HepG2 (cell line): ENCODE results near the gene FGFR1OP2. TPM values are rescaled to one million over a fixed set of nuclear protein-coding genes. Genes with fewer than 3 reads are reported as not detected.

Experiments
- ATAC-seq: fragments of 200-7000 bp; cut with Tn5 transposase; 3 replicates; pipeline ENCODE4 v1.9.1; 2020; ENCODE audit warnings: mild to moderate bottlenecking, moderate library complexity
- BruUV-seq: library from RNA; stranded (reverse); fragments of 400-500 nt; replicated peaks from 2 replicates; lab custom pipeline; 2021; lab: Mats Ljungman, UMichigan
- CTCF ChIA-PET: fragments of 300-600 bp; formaldehyde crosslinking; extraction: SDS; loops from one replicate; lab custom pipeline; 2021; ENCODE audit warnings: low total read pairs, inconsistent platforms, low intra/inter-chr PET ratio; lab: Yijun Ruan, JAX
- POLR2A ChIA-PET: fragments of 350-600 bp; sonication (Branson Sonifier 250); formaldehyde crosslinking; loops from one replicate; lab custom pipeline; 2020; ENCODE audit warnings: antibody characterized with exemption, inconsistent platforms; lab: Yijun Ruan, JAX
- DNase-seq: peaks from one replicate; pipeline ENCODE4 v3.0.0-alpha.2; 2015; ENCODE audit warnings: low spot score
- FAIRE-seq: peaks from 3 replicates; lab custom pipeline; 2011; peaks lifted over from hg19 to GRCh38; lab: Jason Lieb, UNC
- H2AFZ ChIP-seq: one replicate; pipeline ENCODE4 v1.6.1; 2011; ENCODE audit warnings: low read length, inconsistent platforms
- H3K27ac ChIP-seq: fragments of 300-600 bp; 3 replicates; pipeline ENCODE4 v1.8.0; 2011; ENCODE audit warnings: mixed run types, mild to moderate bottlenecking, mixed read lengths, low read length, inconsistent platforms; ENCODE audit not compliant: insufficient read depth; ENCODE audit errors: extremely low read length
- H3K27me3 ChIP-seq, 2 experiments: fragments of 200-600 bp in 1 of 2; 2 replicates in 1 of 2; 3 replicates in 1 of 2; pipeline versions ENCODE4 v1.6.0 to v1.8.0; 2011; ENCODE audit warnings: low read length in 2 of 2, mild to moderate bottlenecking in 2 of 2, moderate library complexity in 2 of 2, inconsistent platforms in 1 of 2; ENCODE audit not compliant: insufficient read depth in 2 of 2, control insufficient read depth in 1 of 2
- H3K36me3 ChIP-seq, 2 experiments: fragments of 200-600 bp in 1 of 2; replicated peaks in 1 of 2; 2 replicates in 1 of 2; 3 replicates in 1 of 2; pipeline versions ENCODE4 v1.5.1 to v1.8.0; 2011; ENCODE audit warnings: low read length in 2 of 2, inconsistent platforms in 1 of 2; ENCODE audit not compliant: insufficient read depth in 2 of 2, control insufficient read depth in 1 of 2
- H3K4me1 ChIP-seq: 2 replicates; pipeline ENCODE4 v1.5.1; 2012; ENCODE audit warnings: low read length, inconsistent platforms; ENCODE audit not compliant: insufficient read depth
- H3K4me2 ChIP-seq: 2 replicates; pipeline ENCODE4 v1.6.0; 2011; ENCODE audit warnings: low read depth, low read length, inconsistent platforms
- H3K4me3 ChIP-seq, 3 experiments: fragments of 200-600 bp in 1 of 3; sonication (generic), shearing (Covaris generic) in 1 of 3; replicated peaks in 1 of 3; 2 replicates each; pipeline ENCODE4 v1.5.1; 2011 to 2016; ENCODE audit warnings: low read length in 3 of 3, inconsistent platforms in 2 of 3, low read depth in 2 of 3, mild to moderate bottlenecking in 2 of 3, control low read depth in 1 of 3, mixed read lengths in 1 of 3; ENCODE audit not compliant: insufficient read depth in 1 of 3
- H3K79me2 ChIP-seq: one replicate; pipeline ENCODE4 v1.6.1; 2011; ENCODE audit warnings: low read length, inconsistent platforms; ENCODE audit not compliant: insufficient read depth
- H3K9ac ChIP-seq: 2 replicates; pipeline ENCODE4 v1.6.0; 2011; ENCODE audit warnings: mild to moderate bottlenecking, low read depth, low read length, inconsistent platforms; ENCODE audit not compliant: insufficient read depth
- H3K9me3 ChIP-seq: 2 replicates; pipeline ENCODE4 v1.5.1; 2012; ENCODE audit warnings: mild to moderate bottlenecking, low read length
- H4K20me1 ChIP-seq: 2 replicates; pipeline ENCODE4 v1.6.0; 2011; ENCODE audit warnings: inconsistent platforms, mild to moderate bottlenecking, low read length, moderate library complexity; ENCODE audit not compliant: insufficient read depth
- HDAC2 ChIP-seq: sonication (generic); formaldehyde crosslinking; IDR thresholded peaks from 2 replicates; pipeline ENCODE4 v1.4.0; 2020; ENCODE audit warnings: missing genetic modification reagents
- IKZF1 ChIP-seq: fragments of 450-650 bp; IDR thresholded peaks from 2 replicates; pipeline ENCODE4 v1.7.1; 2016
- NFATC3 ChIP-seq: sonication (generic); formaldehyde crosslinking; IDR thresholded peaks from 2 replicates; pipeline ENCODE4 v1.5.1; 2020; ENCODE audit warnings: mild to moderate bottlenecking, missing genetic modification reagents
- PHF20 ChIP-seq: sonication (generic); formaldehyde crosslinking; IDR thresholded peaks from 2 replicates; pipeline ENCODE4 v1.5.0; 2020; ENCODE audit warnings: mild to moderate bottlenecking, missing genetic modification reagents
- REL ChIP-seq: sonication (generic); formaldehyde crosslinking; conservative IDR thresholded peaks from 2 replicates; pipeline ENCODE4 v1.8.0; 2022; ENCODE audit warnings: mild to moderate bottlenecking, missing genetic modification reagents, moderate library complexity
- SNAI1 ChIP-seq: sonication (generic); formaldehyde crosslinking; IDR thresholded peaks from 2 replicates; pipeline ENCODE4 v1.5.0; 2020; ENCODE audit warnings: mild to moderate bottlenecking, missing genetic modification reagents, borderline replicate concordance
- ZBTB7B ChIP-seq: sonication (generic); formaldehyde crosslinking; IDR thresholded peaks from 2 replicates; pipeline ENCODE4 v1.4.0; 2020; ENCODE audit warnings: missing genetic modification reagents
- ZFP36L1 ChIP-seq: sonication (generic); formaldehyde crosslinking; IDR thresholded peaks from 2 replicates; pipeline ENCODE4 v1.8.0; 2022; ENCODE audit warnings: mild to moderate bottlenecking, missing genetic modification reagents, moderate library complexity
- ZNF20 ChIP-seq: sonication (generic); formaldehyde crosslinking; IDR thresholded peaks from 2 replicates; pipeline ENCODE4 v1.4.0; 2020; ENCODE audit warnings: mild to moderate bottlenecking, moderate library complexity, missing genetic modification reagents
- ZNF558 ChIP-seq: sonication (generic); formaldehyde crosslinking; IDR thresholded peaks from 2 replicates; pipeline ENCODE4 v1.9.0; 2022; ENCODE audit warnings: mild to moderate bottlenecking, missing genetic modification reagents, borderline replicate concordance
- WGBS: methylation state at CpG from one replicate; pipeline ENCODE4 v1.1.6; 2017; ENCODE audit warnings: low lambda C conversion rate; 5-methylcytosine and 5-hydroxymethylcytosine counted together
- in situ Hi-C: cut with HindIII; loops from 2 replicates; pipeline ENCODE4 v1.10.0; 2017; ENCODE audit warnings: low pct_unique_long_range_greater_than_20kb; ENCODE audit not compliant: extremely low pct_ligation_motif_present
- intact Hi-C: fragments of 100-400 bp; cut with micrococcal nuclease; formaldehyde crosslinking; loops from one replicate; pipeline ENCODE4 v1.10.0; 2022; ENCODE audit not compliant: unreplicated experiment
- polyA plus RNA-seq, 8 experiments: library from polyadenylated mRNA; depleted of rRNA in 3 of 8; stranded (reverse) in 7 of 8; unstranded in 1 of 8; fragments of >200 nt; fragmentation: Illumina TruSeq in 4 of 8; extraction: Trizol in 4 of 8; gene quantifications; 2 replicates each; pipeline versions ENCODE4 v1.2.1 to v1.2.3, GENCODE V29; 2011 to 2016; ENCODE audit warnings: low read depth in 4 of 8, missing spikeins in 1 of 8, mixed read lengths in 1 of 8; ENCODE audit not compliant: insufficient read depth in 1 of 8
- total RNA-seq, 5 experiments: library from RNA; depleted of rRNA; stranded (reverse); fragments of >200 nt; fragmentation: Illumina TruSeq; extraction: Trizol; gene quantifications; 2 replicates each; pipeline ENCODE4 v1.2.3, GENCODE V29; 2016; ENCODE audit warnings: low read depth in 1 of 5
- TF ChIP-seq, protein P1 (sequence below): sonication (generic); formaldehyde crosslinking; IDR thresholded peaks from 2 replicates; pipeline ENCODE4 v1.9.0; 2022; ENCODE audit warnings: low read depth, missing genetic modification reagents
- TF ChIP-seq, protein P2 (sequence below): sonication (generic); formaldehyde crosslinking; IDR thresholded peaks from 2 replicates; pipeline ENCODE4 v1.5.1; 2020; ENCODE audit warnings: mild to moderate bottlenecking, missing genetic modification reagents, borderline replicate concordance

Gene FGFR1OP2
- total and polyA plus RNA-seq, 2 of the 13 experiments (the other 11 are each of a cell fraction or from before 2014, with no cell fraction given) = 18.3 to 38.1 TPM

DNA sequence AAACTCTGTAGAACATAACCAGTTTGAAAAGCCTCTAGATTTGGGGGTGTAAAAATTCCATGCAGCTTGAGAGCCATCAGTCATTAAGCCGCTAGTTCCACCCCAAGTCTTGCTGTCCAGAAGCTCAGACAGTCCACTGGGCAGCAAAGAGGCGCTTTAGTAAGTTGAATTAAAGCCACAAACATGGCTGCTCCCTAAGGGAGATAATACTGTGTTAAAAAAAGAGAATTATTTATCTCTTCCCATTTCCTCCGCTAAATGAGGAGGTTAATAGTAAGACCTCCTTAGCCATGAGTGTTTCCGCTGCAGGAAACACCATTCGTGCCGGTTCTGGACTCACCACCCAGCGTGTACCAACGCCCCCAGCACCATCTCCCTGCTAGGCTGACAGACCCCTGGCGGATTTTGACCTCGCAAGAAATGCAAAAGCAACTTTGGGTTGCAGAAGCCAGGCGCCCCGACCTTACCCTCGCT is 75.4 kb downstream of the FGFR1OP2 start:
- peaks cover 48% of the 10 kb centered on the region for H3K79me2 ChIP-seq
- no peaks in the 10 kb centered on the region for H3K9me3 ChIP-seq
- H3K4me1 ChIP-seq = peaks cover 74% of the 10 kb centered on the region
- intact Hi-C loops (loop anchor here (1.0 kb wide), 3 partner anchors 9 to 160 kb away; partner anchors contain the start of gene FGFR1OP2), in situ Hi-C loops (loop anchor here (5.0 kb wide), 1 partner anchor 76 kb away; the partner anchor contains the start of genes FGFR1OP2 and INTS13)
- FAIRE-seq (no peak), ATAC-seq (peak; percentile 46), DNase-seq (no peak)
- WGBS = 1% methylated on average over 13 of the region's 13 CpGs
- BruUV-seq = no TSS peak
- H3K4me2 ChIP-seq = peak overlapping the region; percentile 91
- ChIA-PET CTCF (interaction anchor here (0.8 to 1.1 kb wide), 2 partner anchors 160 to 161 kb away, joined by 3 read pairs; no protein-coding TSS in a partner anchor), POLR2A (interaction anchor here (0.6 to 1.7 kb wide), 4 partner anchors 9 to 277 kb away, joined by 3 to 8 read pairs (median 3); partner anchors contain the start of genes ITPR2 and MED21)
- peak overlapping the region; percentile 75 for H3K9ac ChIP-seq
- no peaks in the 10 kb centered on the region for H4K20me1 ChIP-seq
- H3K4me3 ChIP-seq = peak overlapping the region; percentile 77 to 90 (median 81)
- no peaks in the 10 kb centered on the region; a peak in 1 of 5 replicates for H3K27me3 ChIP-seq
- peaks cover 0 to 1% of the 10 kb centered on the region in 2 experiments; a peak in 2 of 5 replicates for H3K36me3 ChIP-seq
- peak overlapping the region; percentile 73 for H3K27ac ChIP-seq
- TF ChIP-seq PHF20 = 0 out of 2 replicates have a peak, but pooled peaks have one; percentile 11
- 0 out of 2 replicates have a peak, but pooled peaks have one; percentile 15 for TF ChIP-seq ZNF558 (CRISPR knock-in tag)
- TF ChIP-seq REL (CRISPR knock-in tag) = 0 out of 2 replicates have a peak, but pooled peaks have one; percentile 60
- TF ChIP-seq SNAI1 = peak; percentile 83
- TF ChIP-seq, protein P1, sequence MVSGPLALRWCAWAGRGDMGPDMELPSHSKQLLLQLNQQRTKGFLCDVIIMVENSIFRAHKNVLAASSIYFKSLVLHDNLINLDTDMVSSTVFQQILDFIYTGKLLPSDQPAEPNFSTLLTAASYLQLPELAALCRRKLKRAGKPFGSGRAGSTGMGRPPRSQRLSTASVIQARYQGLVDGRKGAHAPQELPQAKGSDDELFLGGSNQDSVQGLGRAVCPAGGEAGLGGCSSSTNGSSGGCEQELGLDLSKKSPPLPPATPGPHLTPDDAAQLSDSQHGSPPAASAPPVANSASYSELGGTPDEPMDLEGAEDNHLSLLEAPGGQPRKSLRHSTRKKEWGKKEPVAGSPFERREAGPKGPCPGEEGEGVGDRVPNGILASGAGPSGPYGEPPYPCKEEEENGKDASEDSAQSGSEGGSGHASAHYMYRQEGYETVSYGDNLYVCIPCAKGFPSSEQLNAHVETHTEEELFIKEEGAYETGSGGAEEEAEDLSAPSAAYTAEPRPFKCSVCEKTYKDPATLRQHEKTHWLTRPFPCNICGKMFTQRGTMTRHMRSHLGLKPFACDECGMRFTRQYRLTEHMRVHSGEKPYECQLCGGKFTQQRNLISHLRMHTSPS (CRISPR knock-in tag) = no peak
- no peak for TF ChIP-seq IKZF1
- 0 out of 2 replicates have a peak, but pooled peaks have one; percentile 70 for TF ChIP-seq ZNF20 (CRISPR knock-in tag)
- no peak for TF ChIP-seq NFATC3
- TF ChIP-seq ZBTB7B (CRISPR knock-in tag) = 0 out of 2 replicates have a peak, but pooled peaks have one; percentile 10
- 0 out of 2 replicates have a peak, but pooled peaks have one; percentile 2 for TF ChIP-seq ZFP36L1 (CRISPR knock-in tag)
- TF ChIP-seq, protein P2, sequence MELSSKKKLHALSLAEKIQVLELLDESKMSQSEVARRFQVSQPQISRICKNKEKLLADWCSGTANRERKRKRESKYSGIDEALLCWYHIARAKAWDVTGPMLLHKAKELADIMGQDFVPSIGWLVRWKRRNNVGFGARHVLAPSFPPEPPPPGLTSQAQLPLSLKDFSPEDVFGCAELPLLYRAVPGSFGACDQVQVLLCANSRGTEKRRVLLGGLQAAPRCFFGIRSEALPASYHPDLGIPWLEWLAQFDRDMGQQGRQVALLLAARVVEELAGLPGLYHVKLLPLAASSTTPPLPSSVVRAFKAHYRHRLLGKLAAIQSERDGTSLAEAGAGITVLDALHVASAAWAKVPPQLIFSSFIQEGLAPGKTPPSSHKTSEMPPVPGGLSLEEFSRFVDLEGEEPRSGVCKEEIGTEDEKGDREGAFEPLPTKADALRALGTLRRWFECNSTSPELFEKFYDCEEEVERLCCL = 0 out of 2 replicates have a peak, but pooled peaks have one; percentile 30
- TF ChIP-seq HDAC2 = 0 out of 2 replicates have a peak, but pooled peaks have one; percentile 5
- H2AFZ ChIP-seq = peak overlapping the region; percentile 59
